Testis (tissue), 2 donors: ENCODE results near the gene PRR23B.

ENCODE experiments used
- POLR2A ChIP-seq: fragments of 450-650 bp; IDR thresholded peaks from one replicate; pipeline ENCODE4 v1.6.1; 2017; ENCODE audit warnings: antibody characterized with exemption, mild to moderate bottlenecking, moderate library complexity
- TF ChIP-seq, protein P1 (sequence below), 3 experiments: fragments of 450-650 bp in 2 of 3; fragments of 200-600 bp in 1 of 3; sonication (generic) in 1 of 3; IDR thresholded peaks; one replicate each; pipeline ENCODE4 v1.5.1; 2016 to 2019; ENCODE audit warnings: antibody characterized with exemption in 3 of 3, mild to moderate bottlenecking in 2 of 3, moderate library complexity in 1 of 3

DNA sequence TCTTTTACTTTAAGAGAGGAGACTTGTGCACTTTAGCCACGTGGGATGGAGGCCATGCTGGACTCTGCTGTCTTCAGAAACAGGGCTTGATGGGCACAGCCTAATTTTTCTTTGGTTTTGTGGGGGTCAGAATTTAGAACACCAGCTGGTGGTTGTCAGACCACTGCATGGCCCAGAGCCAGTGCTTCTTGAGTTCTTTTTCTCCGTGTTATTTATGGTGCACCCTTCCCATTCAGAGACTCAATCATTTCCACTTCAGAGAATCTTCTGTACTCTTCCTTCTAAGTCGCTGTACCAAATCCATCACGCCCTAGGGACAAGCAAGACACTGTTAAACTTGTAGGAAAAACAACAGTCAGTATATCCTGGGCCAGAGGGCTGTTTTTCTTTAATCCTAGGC lies 34.8 kb downstream of the PRR23B start:
- TF ChIP-seq, protein P1, sequence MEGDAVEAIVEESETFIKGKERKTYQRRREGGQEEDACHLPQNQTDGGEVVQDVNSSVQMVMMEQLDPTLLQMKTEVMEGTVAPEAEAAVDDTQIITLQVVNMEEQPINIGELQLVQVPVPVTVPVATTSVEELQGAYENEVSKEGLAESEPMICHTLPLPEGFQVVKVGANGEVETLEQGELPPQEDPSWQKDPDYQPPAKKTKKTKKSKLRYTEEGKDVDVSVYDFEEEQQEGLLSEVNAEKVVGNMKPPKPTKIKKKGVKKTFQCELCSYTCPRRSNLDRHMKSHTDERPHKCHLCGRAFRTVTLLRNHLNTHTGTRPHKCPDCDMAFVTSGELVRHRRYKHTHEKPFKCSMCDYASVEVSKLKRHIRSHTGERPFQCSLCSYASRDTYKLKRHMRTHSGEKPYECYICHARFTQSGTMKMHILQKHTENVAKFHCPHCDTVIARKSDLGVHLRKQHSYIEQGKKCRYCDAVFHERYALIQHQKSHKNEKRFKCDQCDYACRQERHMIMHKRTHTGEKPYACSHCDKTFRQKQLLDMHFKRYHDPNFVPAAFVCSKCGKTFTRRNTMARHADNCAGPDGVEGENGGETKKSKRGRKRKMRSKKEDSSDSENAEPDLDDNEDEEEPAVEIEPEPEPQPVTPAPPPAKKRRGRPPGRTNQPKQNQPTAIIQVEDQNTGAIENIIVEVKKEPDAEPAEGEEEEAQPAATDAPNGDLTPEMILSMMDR (IDR thresholded peaks at IDR 0.05), result no peak
- TF ChIP-seq POLR2A, result no peak
